Gastroesophageal sphincter (tissue), 4 donors: ENCODE results near the gene RNF40. TPM values are rescaled to one million over a fixed set of nuclear protein-coding genes. Genes with fewer than 3 reads are reported as not detected.

Experiments
- ATAC-seq: fragments of 150-250 bp; one replicate; pipeline ENCODE4 v1.9.1; 2016; ENCODE audit warnings: mild to moderate bottlenecking, moderate library complexity
- H3K27ac ChIP-seq, 4 donors: fragments of 200-600 bp; sonication (generic) in 3 of 4; 1 replicate in 3 of 4; 2 replicates in 1 of 4; pipeline ENCODE4 v1.5.1; 2016 to 2019
- H3K27me3 ChIP-seq: fragments of 200-600 bp; sonication (generic); one replicate; pipeline ENCODE4 v1.5.1; 2019
- H3K36me3 ChIP-seq, 2 donors: fragments of 200-600 bp; sonication (generic); one replicate each; pipeline ENCODE4 v1.5.1; 2019; ENCODE audit warnings: control low read depth in 1 of 2
- H3K4me1 ChIP-seq, 3 donors: fragments of 200-600 bp; sonication (generic); 1 replicate in 2 of 3; 2 replicates in 1 of 3; pipeline ENCODE4 v1.5.1; 2016 to 2019; ENCODE audit warnings: control low read depth in 2 of 3
- H3K4me3 ChIP-seq, 2 donors: fragments of 200-600 bp; sonication (generic); one replicate each; pipeline ENCODE4 v1.5.1; 2019; ENCODE audit warnings: mild to moderate bottlenecking in 1 of 2, moderate library complexity in 1 of 2
- H3K9me3 ChIP-seq, 3 donors: fragments of 200-600 bp; sonication (generic); one replicate each; pipeline ENCODE4 v1.5.1; 2017 to 2019; ENCODE audit warnings: control low read depth in 2 of 3
- EP300 ChIP-seq: sonication (generic); formaldehyde crosslinking; IDR thresholded peaks from one replicate; pipeline ENCODE4 v1.6.1; 2017; ENCODE audit warnings: antibody characterized with exemption, mild to moderate bottlenecking
- POLR2A ChIP-seq, 2 donors: fragments of 450-650 bp; IDR thresholded peaks; one replicate each; pipeline ENCODE4 v1.6.1; 2017; ENCODE audit warnings: antibody characterized with exemption in 2 of 2, mild to moderate bottlenecking in 2 of 2, moderate library complexity in 1 of 2
- POLR2AphosphoS5 ChIP-seq: sonication (generic); formaldehyde crosslinking; IDR thresholded peaks from one replicate; pipeline ENCODE4 v1.6.1; 2017; ENCODE audit warnings: antibody characterized with exemption
- WGBS, 2 donors: methylation state at CpG; one replicate each; pipeline ENCODE4 v1.1.5; 2018; ENCODE audit warnings: low coverage in 1 of 2; 5-methylcytosine and 5-hydroxymethylcytosine counted together
- total RNA-seq, 4 donors: library from RNA; depleted of rRNA; stranded (reverse); fragments of >200 nt; gene quantifications; one replicate each; pipeline ENCODE4 v1.1.0, GENCODE V29; 2016
- TF ChIP-seq, protein P1 (sequence below), 4 experiments: fragments of 200-600 bp in 2 of 4; fragments of 450-650 bp in 2 of 4; sonication (generic) in 1 of 4; IDR thresholded peaks; one replicate each; pipeline ENCODE4 v1.5.1; 2017 to 2019; ENCODE audit warnings: antibody characterized with exemption in 4 of 4, mild to moderate bottlenecking in 2 of 4, moderate library complexity in 2 of 4

The RNF40 gene
- total RNA-seq, 4 donors from 2014 or later = 76.4 to 108 (median 80.6) TPM

DNA sequence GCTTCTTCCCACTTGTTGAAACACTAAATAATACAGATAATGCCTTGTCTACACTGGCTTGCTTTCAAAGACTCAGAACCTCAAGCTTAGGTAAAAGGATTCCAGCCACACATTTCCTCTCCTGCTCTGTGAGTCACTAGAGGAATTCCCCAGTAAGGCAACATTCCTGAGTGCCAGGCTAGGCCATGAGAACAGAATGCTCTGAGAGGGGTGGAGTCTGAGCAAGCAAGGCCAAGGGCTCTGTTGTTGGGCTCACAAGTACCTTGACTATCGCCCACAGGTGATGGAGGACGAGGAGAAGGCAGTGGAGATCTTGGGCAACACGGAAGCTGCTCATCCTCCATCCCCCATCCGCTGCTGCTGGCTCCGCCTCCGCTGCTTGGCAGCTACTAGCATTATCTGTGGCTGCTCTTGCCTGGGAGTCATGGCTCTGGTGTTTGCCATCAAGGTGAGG is 20.6 kb upstream of the RNF40 start:
- whole genome bisulfite sequencing, 2 donors = 72 to 82% methylated on average over 6 of the region's 6 CpGs
- peaks cover 0 to 70% of the 10 kb centered on the region in 2 donors for H3K36me3 ChIP-seq

DNA sequence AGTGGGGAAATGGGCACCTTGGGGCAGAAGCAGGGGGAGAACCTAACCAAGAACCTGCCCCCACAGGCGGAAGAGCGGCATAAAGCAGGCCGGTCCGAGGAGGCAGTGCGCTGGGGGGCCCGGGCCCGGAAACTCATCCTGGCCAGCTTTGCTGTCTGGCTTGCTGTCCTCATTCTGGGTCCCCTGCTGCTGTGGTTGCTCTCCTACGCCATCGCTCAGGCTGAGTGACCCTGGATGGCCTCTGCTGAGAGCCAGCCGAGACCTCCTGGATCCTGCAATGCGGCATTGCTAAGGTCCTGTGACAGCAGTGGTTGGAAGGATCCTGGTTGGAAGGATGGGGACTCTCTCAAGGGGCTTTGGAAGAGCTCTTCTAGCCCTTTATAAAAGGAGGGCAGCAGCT is 18.4 kb upstream of the RNF40 start:
- Histone ChIP-seq H3K27me3 (no peaks in the 10 kb centered on the region), H3K36me3 (peaks cover 0 to 48% of the 10 kb centered on the region in 2 donors), H3K4me1 (peaks cover 8 to 52% (median 12%) of the 10 kb centered on the region in 3 donors), H3K9me3 (no peaks in the 10 kb centered on the region), H3K4me3 (no peak overlapping the region), H3K27ac (peak overlapping the region in 3 of 4 donors; percentile 58 to 69 (median 63))
- ATAC-seq = no peak
- TF ChIP-seq EP300 (no peak), POLR2AphosphoS5 (no peak), POLR2A (IDR thresholded peaks at IDR 0.05) (no peak)
- TF ChIP-seq, protein P1, sequence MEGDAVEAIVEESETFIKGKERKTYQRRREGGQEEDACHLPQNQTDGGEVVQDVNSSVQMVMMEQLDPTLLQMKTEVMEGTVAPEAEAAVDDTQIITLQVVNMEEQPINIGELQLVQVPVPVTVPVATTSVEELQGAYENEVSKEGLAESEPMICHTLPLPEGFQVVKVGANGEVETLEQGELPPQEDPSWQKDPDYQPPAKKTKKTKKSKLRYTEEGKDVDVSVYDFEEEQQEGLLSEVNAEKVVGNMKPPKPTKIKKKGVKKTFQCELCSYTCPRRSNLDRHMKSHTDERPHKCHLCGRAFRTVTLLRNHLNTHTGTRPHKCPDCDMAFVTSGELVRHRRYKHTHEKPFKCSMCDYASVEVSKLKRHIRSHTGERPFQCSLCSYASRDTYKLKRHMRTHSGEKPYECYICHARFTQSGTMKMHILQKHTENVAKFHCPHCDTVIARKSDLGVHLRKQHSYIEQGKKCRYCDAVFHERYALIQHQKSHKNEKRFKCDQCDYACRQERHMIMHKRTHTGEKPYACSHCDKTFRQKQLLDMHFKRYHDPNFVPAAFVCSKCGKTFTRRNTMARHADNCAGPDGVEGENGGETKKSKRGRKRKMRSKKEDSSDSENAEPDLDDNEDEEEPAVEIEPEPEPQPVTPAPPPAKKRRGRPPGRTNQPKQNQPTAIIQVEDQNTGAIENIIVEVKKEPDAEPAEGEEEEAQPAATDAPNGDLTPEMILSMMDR (IDR thresholded peaks at IDR 0.05) = no peak
- 95% methylated on average over 7 of the region's 11 CpGs; no CpG with 5 or more reads in 1 of the 2 donors for WGBS, 2 donors

More for the DNA sequence above, 20.6 kb upstream of the RNF40 start:
- ATAC-seq = peak; percentile 64
- Histone ChIP-seq H3K4me1 (peaks cover 8 to 44% (median 8%) of the 10 kb centered on the region in 3 donors), H3K27me3 (no peaks in the 10 kb centered on the region), H3K9me3 (no peaks in the 10 kb centered on the region), H3K27ac (peak overlapping the region; percentile 14 to 86 (median 70)), H3K4me3 (no peak overlapping the region)
- TF ChIP-seq EP300 (no peak), POLR2AphosphoS5 (no peak), POLR2A (IDR thresholded peaks at IDR 0.05) (no peak)
- TF ChIP-seq, protein P1 (IDR thresholded peaks at IDR 0.05) = no peak

DNA sequence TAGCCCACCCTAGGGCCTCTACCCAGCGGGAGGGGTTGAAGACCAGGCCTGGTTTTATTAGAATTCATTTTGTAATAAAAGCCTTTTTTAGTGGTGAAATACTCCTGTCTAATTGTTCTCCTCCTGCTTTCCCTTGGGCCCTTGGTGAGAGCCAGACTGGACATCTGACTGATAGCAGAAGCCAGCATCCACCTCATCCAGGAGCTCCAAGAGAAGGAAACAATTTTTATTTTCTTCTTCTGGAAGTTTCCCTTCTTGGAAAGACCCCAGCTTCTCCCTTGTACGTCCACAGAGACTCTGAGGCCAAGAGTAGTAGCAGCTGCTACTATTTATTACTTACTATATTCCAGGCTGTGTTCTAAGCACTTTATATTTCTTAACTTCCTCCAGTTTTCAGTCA is 17.9 kb upstream of the RNF40 start:
- H3K9me3 ChIP-seq = no peaks in the 10 kb centered on the region
- H3K27me3 ChIP-seq = no peaks in the 10 kb centered on the region
- peaks cover 0 to 43% of the 10 kb centered on the region in 2 donors for H3K36me3 ChIP-seq
- peak overlapping the region in 3 of 4 donors; percentile 58 to 69 (median 63) for H3K27ac ChIP-seq
- peaks cover 8 to 53% (median 12%) of the 10 kb centered on the region in 3 donors for H3K4me1 ChIP-seq
- 40 to 43% methylated on average over 1 to 2 of the region's 2 CpGs for WGBS, 2 donors
- ATAC-seq = no peak
- H3K4me3 ChIP-seq = no peak overlapping the region
- no peak for TF ChIP-seq POLR2AphosphoS5
- TF ChIP-seq, protein P1 (IDR thresholded peaks at IDR 0.05) = no peak
- TF ChIP-seq EP300 = no peak
- TF ChIP-seq POLR2A (IDR thresholded peaks at IDR 0.05) = no peak

DNA sequence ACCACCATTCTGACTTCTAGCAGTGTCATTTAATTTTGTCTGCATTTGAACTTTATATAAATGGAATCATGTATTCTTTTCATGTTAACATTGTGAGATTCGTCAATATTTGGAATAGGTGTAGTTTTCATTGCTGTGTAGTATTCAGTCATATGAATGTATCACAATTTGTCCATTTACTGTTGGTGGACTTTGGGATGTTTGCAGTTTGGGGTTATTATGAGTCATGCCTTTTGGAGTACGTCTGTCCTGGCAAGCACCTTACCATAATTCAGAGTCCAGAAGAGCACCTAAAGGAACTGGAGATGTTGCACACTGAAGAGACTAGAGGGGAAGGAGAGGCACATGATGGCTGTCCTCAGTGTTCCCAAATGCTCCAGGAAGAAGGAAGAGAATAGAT is 17.0 kb upstream of the RNF40 start:
- ATAC-seq = no peak
- Histone ChIP-seq H3K9me3 (no peaks in the 10 kb centered on the region), H3K27ac (peak overlapping the region in 1 of 4 donors; percentile 58), H3K27me3 (no peaks in the 10 kb centered on the region), H3K36me3 (peaks cover 0 to 35% of the 10 kb centered on the region in 2 donors), H3K4me3 (no peak overlapping the region), H3K4me1 (peaks cover 8 to 53% (median 12%) of the 10 kb centered on the region in 3 donors)
- no peak for TF ChIP-seq EP300
- no peak for TF ChIP-seq POLR2A (IDR thresholded peaks at IDR 0.05)
- no peak for TF ChIP-seq POLR2AphosphoS5
- TF ChIP-seq, protein P1 (IDR thresholded peaks at IDR 0.05) = no peak
- 56 to 86% methylated on average over 1 to 2 of the region's 2 CpGs for WGBS, 2 donors

DNA sequence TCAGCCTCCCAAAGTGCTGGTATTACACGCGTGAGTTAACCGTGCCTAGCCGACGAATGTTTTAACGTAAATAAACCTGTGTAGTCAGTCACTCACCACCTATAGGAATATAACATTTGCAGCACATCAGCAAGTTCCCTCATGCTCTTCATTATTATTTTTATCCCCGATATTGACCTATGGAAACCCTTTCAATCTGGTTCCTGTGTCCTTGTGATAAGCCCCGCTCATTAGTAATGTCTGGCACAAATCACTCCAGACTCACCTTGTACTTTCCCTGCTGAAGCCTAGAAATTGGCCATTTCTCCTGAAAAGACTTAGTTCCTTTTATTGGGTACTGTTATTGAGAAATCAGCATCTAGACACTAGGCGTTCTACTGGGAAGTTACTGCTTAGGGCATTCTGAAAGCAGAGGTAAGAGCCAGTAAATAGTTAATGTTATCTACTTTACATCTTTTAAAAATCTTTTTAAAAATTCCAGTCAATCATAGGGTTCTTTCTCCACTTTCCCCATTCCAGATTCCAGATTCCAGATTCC is 15.4 kb upstream of the RNF40 start:
- Histone ChIP-seq H3K36me3 (peaks cover 0 to 44% of the 10 kb centered on the region in 2 donors), H3K4me1 (peaks cover 0 to 39% (median 5%) of the 10 kb centered on the region in 3 donors), H3K27me3 (no peaks in the 10 kb centered on the region), H3K27ac (peak overlapping the region in 3 of 4 donors; percentile 52 to 88 (median 84)), H3K4me3 (no peak overlapping the region), H3K9me3 (no peaks in the 10 kb centered on the region)
- TF ChIP-seq, protein P1 (IDR thresholded peaks at IDR 0.05) = no peak
- TF ChIP-seq POLR2A (IDR thresholded peaks at IDR 0.05) = no peak
- no peak for TF ChIP-seq POLR2AphosphoS5
- TF ChIP-seq EP300 = no peak
- no peak for ATAC-seq
- 82 to 84% methylated on average over 3 to 9 of the region's 9 CpGs for WGBS, 2 donors
